KMS-11 (cell line): ENCODE data around the gene GRAMD2A.

Experiments
- H2AFZ ChIP-seq: fragments of 200-600 bp; sonication (generic); 2 replicates; pipeline ENCODE4 v1.6.1; 2016; ENCODE audit warnings: antibody characterized with exemption, mixed run types, low read depth
- H3K27ac ChIP-seq: fragments of 200-600 bp; sonication (generic); 2 replicates; pipeline ENCODE4 v1.6.1; 2016; ENCODE audit warnings: mild to moderate bottlenecking, mixed run types
- H3K27me3 ChIP-seq: fragments of 200-600 bp; sonication (generic); 2 replicates; pipeline ENCODE4 v1.6.1; 2017; ENCODE audit warnings: mild to moderate bottlenecking, low read depth, mixed run types, moderate library complexity; ENCODE audit not compliant: insufficient read depth
- H3K36me3 ChIP-seq: fragments of 200-600 bp; sonication (generic); 2 replicates; pipeline ENCODE4 v1.6.1; 2017; ENCODE audit warnings: mild to moderate bottlenecking, mixed run types; ENCODE audit not compliant: insufficient read depth
- H3K4me1 ChIP-seq: fragments of 200-600 bp; sonication (generic); 2 replicates; pipeline ENCODE4 v1.6.1; 2016; ENCODE audit warnings: mild to moderate bottlenecking, low read depth, mixed run types; ENCODE audit not compliant: poor library complexity, severe bottlenecking
- H3K4me2 ChIP-seq: fragments of 200-600 bp; sonication (generic); 2 replicates; pipeline ENCODE4 v1.7.0; 2016; ENCODE audit warnings: mild to moderate bottlenecking, mixed run types
- H3K4me3 ChIP-seq: fragments of 200-600 bp; sonication (generic); IDR thresholded peaks from 2 replicates; pipeline ENCODE4 v1.6.1; 2017; ENCODE audit warnings: low read depth, low read length, mixed read lengths; ENCODE audit not compliant: insufficient read depth
- H3K79me2 ChIP-seq: fragments of 200-600 bp; sonication (generic); 2 replicates; pipeline ENCODE4 v1.6.1; 2016; ENCODE audit warnings: low read depth, mixed run types; ENCODE audit not compliant: insufficient read depth
- H3K9ac ChIP-seq: fragments of 200-600 bp; sonication (generic); 2 replicates; pipeline ENCODE4 v1.6.1; 2016; ENCODE audit warnings: mild to moderate bottlenecking, mixed run types
- H4K20me1 ChIP-seq: fragments of 200-600 bp; sonication (generic); 2 replicates; pipeline ENCODE4 v1.6.1; 2016; ENCODE audit warnings: mild to moderate bottlenecking, mixed run types; ENCODE audit not compliant: insufficient read depth
- CTCF ChIP-seq: fragments of 200-600 bp; sonication (generic); conservative IDR thresholded peaks from 2 replicates; pipeline ENCODE4 v1.6.1; 2017; ENCODE audit warnings: low read depth, mild to moderate bottlenecking, antibody characterized with exemption, low read length, moderate library complexity, mixed read lengths

Gene GRAMD2A

GRCh38 chr15:72183781-72184164, 13.8 kb downstream of the GRAMD2A start:
- Histone ChIP-seq H3K79me2 (no peaks in the 10 kb centered on the region), H3K27me3 (no peaks in the 10 kb centered on the region), H3K4me1 (no peaks in the 10 kb centered on the region), H3K36me3 (no peaks in the 10 kb centered on the region), H3K4me2 (no peak overlapping the region), H2AFZ (no peak overlapping the region), H4K20me1 (no peaks in the 10 kb centered on the region), H3K9ac (no peak overlapping the region), H3K4me3 (no peak overlapping the region), H3K27ac (no peak overlapping the region)
- no peak for TF ChIP-seq CTCF

GRCh38 chr15:72182673-72183072, 14.9 kb downstream of the GRAMD2A start:
- Histone ChIP-seq H4K20me1 (no peaks in the 10 kb centered on the region), H3K27ac (no peak overlapping the region), H3K4me3 (no peak overlapping the region), H3K36me3 (no peaks in the 10 kb centered on the region), H3K79me2 (no peaks in the 10 kb centered on the region), H2AFZ (no peak overlapping the region), H3K9ac (no peak overlapping the region), H3K4me2 (no peak overlapping the region), H3K4me1 (no peaks in the 10 kb centered on the region), H3K27me3 (no peaks in the 10 kb centered on the region)
- no peak for TF ChIP-seq CTCF

GRCh38 chr15:72182244-72182643, 15.3 kb downstream of the GRAMD2A start:
- H4K20me1 ChIP-seq: no peaks in the 10 kb centered on the region
- no peaks in the 10 kb centered on the region for H3K79me2 ChIP-seq
- no peak overlapping the region for H3K4me2 ChIP-seq
- H3K9ac ChIP-seq: no peak overlapping the region
- no peak overlapping the region for H3K4me3 ChIP-seq
- H3K27ac ChIP-seq: no peak overlapping the region
- TF ChIP-seq CTCF: no peak
- no peaks in the 10 kb centered on the region for H3K4me1 ChIP-seq
- H3K27me3 ChIP-seq: no peaks in the 10 kb centered on the region
- H2AFZ ChIP-seq: no peak overlapping the region
- H3K36me3 ChIP-seq: no peaks in the 10 kb centered on the region

- Histone ChIP-seq H3K4me2 (no peak overlapping the region), H2AFZ (no peak overlapping the region), H3K36me3 (no peaks in the 10 kb centered on the region), H4K20me1 (no peaks in the 10 kb centered on the region), H3K27ac (no peak overlapping the region), H3K27me3 (no peaks in the 10 kb centered on the region), H3K79me2 (no peaks in the 10 kb centered on the region), H3K9ac (no peak overlapping the region), H3K4me1 (no peaks in the 10 kb centered on the region), H3K4me3 (no peak overlapping the region)
- TF ChIP-seq CTCF: no peak
Observed at GRCh38 chr15:72180761-72181324, 16.7 kb downstream of the GRAMD2A start.
